HepG2 (cell line): ENCODE measurements around the gene TRIM54. TPM values are rescaled to one million over a fixed set of nuclear protein-coding genes. Genes with fewer than 3 reads are reported as not detected.
A peak's percentile ranks its signal among the peaks of the same experiment; 100 is the strongest.

Experiments
- BHLHE40 ChIP-seq: IDR thresholded peaks from 2 replicates; pipeline ENCODE4 v1.6.1; 2011; ENCODE audit warnings: low read length, improper control_type of control experiment
- BRD4 ChIP-seq: sonication (generic); formaldehyde crosslinking; IDR thresholded peaks from 2 replicates; pipeline ENCODE4 v1.4.0; 2020; ENCODE audit warnings: missing genetic modification reagents
- FOXO1 ChIP-seq: sonication (generic); formaldehyde crosslinking; IDR thresholded peaks from 2 replicates; pipeline ENCODE4 v1.4.0; 2020; ENCODE audit warnings: missing genetic modification reagents
- GABPA ChIP-seq, 2 experiments: IDR thresholded peaks; 2 replicates each; pipeline ENCODE4 v1.6.1; 2011 to 2016; ENCODE audit warnings: low read depth in 2 of 2, low read length in 1 of 2, missing biosample characterization in 1 of 2, missing genetic modification characterization in 1 of 2
- HBP1 ChIP-seq: IDR thresholded peaks from 2 replicates; pipeline ENCODE4 v1.6.1; 2016; ENCODE audit warnings: low read depth, control low read depth
- KDM2A ChIP-seq: sonication (generic); formaldehyde crosslinking; IDR thresholded peaks from 2 replicates; pipeline ENCODE4 v1.4.0; 2020; ENCODE audit warnings: low read depth, missing genetic modification reagents, borderline replicate concordance
- MEF2D ChIP-seq: sonication (generic); formaldehyde crosslinking; IDR thresholded peaks from 2 replicates; pipeline ENCODE4 v1.5.1; 2020; ENCODE audit warnings: mild to moderate bottlenecking, missing genetic modification reagents
- MIER3 ChIP-seq: IDR thresholded peaks from 2 replicates; pipeline ENCODE4 v1.6.1; 2016; ENCODE audit warnings: missing compliant biosample characterization, borderline replicate concordance
- NBN ChIP-seq: fragments of 450-650 bp; conservative IDR thresholded peaks from 2 replicates; pipeline ENCODE4 v1.6.1; 2017
- U2AF1 ChIP-seq: fragments of 200-400 bp; formaldehyde crosslinking; optimal IDR thresholded peaks from 2 replicates; pipeline ENCODE3; 2017; ENCODE audit warnings: mild to moderate bottlenecking, low read depth, low read length
- ZBTB34 ChIP-seq: sonication (generic); formaldehyde crosslinking; IDR thresholded peaks from 2 replicates; pipeline ENCODE4 v1.8.0; 2022; ENCODE audit warnings: mild to moderate bottlenecking, missing genetic modification reagents
- ZBTB42 ChIP-seq: sonication (generic); formaldehyde crosslinking; IDR thresholded peaks from 2 replicates; pipeline ENCODE4 v1.5.0; 2020; ENCODE audit warnings: mild to moderate bottlenecking, missing genetic modification reagents
- ZMYM4 ChIP-seq: sonication (generic); formaldehyde crosslinking; IDR thresholded peaks from 2 replicates; pipeline ENCODE4 v1.8.1; 2023; ENCODE audit warnings: mild to moderate bottlenecking, missing genetic modification reagents
- ZNF124 ChIP-seq: sonication (generic); formaldehyde crosslinking; IDR thresholded peaks from 2 replicates; pipeline ENCODE4 v1.4.0; 2020; ENCODE audit warnings: missing genetic modification reagents
- ZNF317 ChIP-seq: sonication (generic); formaldehyde crosslinking; IDR thresholded peaks from 2 replicates; pipeline ENCODE4 v1.5.0; 2020; ENCODE audit warnings: mild to moderate bottlenecking, missing genetic modification reagents
- ZNF354B ChIP-seq: sonication (generic); formaldehyde crosslinking; IDR thresholded peaks from 2 replicates; pipeline ENCODE4 v1.8.0; 2022; ENCODE audit warnings: mild to moderate bottlenecking, missing genetic modification reagents
- ZNF441 ChIP-seq: sonication (generic); formaldehyde crosslinking; IDR thresholded peaks from 2 replicates; pipeline ENCODE4 v1.7.0; 2021; ENCODE audit warnings: missing genetic modification reagents, borderline replicate concordance
- ZNF569 ChIP-seq: sonication (generic); formaldehyde crosslinking; IDR thresholded peaks from 2 replicates; pipeline ENCODE4 v1.5.0; 2020; ENCODE audit warnings: mild to moderate bottlenecking, missing genetic modification reagents, moderate library complexity, borderline replicate concordance
- polyA plus RNA-seq, 8 experiments: library from polyadenylated mRNA; depleted of rRNA in 3 of 8; stranded (reverse) in 7 of 8; unstranded in 1 of 8; fragments of >200 nt; fragmentation: Illumina TruSeq in 4 of 8; extraction: Trizol in 4 of 8; gene quantifications; 2 replicates each; pipeline versions ENCODE4 v1.2.1 to v1.2.3, GENCODE V29; 2011 to 2016; ENCODE audit warnings: low read depth in 4 of 8, missing spikeins in 1 of 8, mixed read lengths in 1 of 8; ENCODE audit not compliant: insufficient read depth in 1 of 8
- total RNA-seq, 5 experiments: library from RNA; depleted of rRNA; stranded (reverse); fragments of >200 nt; fragmentation: Illumina TruSeq; extraction: Trizol; gene quantifications; 2 replicates each; pipeline ENCODE4 v1.2.3, GENCODE V29; 2016; ENCODE audit warnings: low read depth in 1 of 5
- TF ChIP-seq, protein P1 (sequence below): fragments of 450-650 bp; IDR thresholded peaks from 2 replicates; pipeline ENCODE4 v1.6.1; 2017; ENCODE audit warnings: mild to moderate bottlenecking
- TF ChIP-seq, protein P2 (sequence below), 2 experiments: sonication (generic) in 1 of 2; formaldehyde crosslinking in 1 of 2; IDR thresholded peaks; 2 replicates each; pipeline versions ENCODE4 v1.4.0 to v1.6.1; 2016 to 2020; ENCODE audit warnings: borderline replicate concordance in 1 of 2, low read depth in 1 of 2, mild to moderate bottlenecking in 1 of 2, missing genetic modification reagents in 1 of 2

TRIM54 gene
- total and polyA plus RNA-seq, 2 of the 13 experiments (the other 11 are each of a cell fraction or from before 2014, with no cell fraction given) = 0.07 to 0.13 TPM

DNA sequence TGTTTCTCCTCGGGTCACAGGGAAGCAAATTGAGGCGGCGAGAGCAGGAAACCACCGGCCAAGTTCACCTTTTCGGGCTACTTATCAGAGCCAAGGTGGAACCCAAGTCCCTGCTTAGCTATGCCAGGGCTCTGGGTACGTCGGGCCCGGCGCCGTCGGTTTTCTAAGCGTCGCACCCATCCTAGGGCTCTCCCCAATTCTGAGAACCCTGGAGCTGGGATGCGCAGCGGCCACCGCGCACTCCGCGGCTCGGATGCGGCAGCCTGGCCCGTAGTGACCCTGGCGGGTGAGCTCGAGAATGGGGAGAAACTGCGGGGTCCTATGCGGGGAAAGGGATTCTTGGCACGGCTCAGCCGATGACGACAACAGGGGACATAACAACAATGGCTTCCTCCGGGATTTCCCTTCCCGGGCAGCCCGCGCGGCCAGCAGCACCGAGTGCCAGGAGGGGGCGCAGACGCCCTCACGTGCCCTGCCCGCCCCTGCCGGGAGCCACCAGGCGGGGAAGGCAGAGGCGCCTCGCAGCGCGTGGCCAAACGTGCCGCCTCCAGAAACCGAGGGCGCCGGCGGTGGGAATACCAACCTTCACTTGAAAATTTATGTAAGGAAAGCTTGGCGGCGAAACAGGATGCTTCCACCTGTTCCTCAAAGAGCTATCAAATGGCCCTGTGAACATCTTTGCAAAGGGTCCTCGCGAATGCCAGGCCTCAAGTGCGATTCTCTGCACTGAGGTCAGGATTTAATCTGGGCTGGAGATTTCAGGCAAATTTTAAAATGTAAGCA lies 17.3 kb upstream of the TRIM54 start (continued):
- TF ChIP-seq HBP1 (peak; percentile 80; the same call in 1 of the 2 replicates), ZNF569 (CRISPR knock-in tag) (no peak), NBN (no peak), BRD4 (no peak), ZNF317 (CRISPR knock-in tag) (no peak), ZNF124 (CRISPR knock-in tag) (no peak), KDM2A (CRISPR knock-in tag) (peak; percentile 92), U2AF1 (no peak), GABPA (IDR thresholded peaks at IDR 0.05; ENCODE audit: low read depth, low read length) (no peak), GABPA (CRISPR knock-in tag; IDR thresholded peaks at IDR 0.05; ENCODE audit: low read depth) (no peak), ZNF354B (CRISPR knock-in tag) (no peak), ZMYM4 (peak; percentile 74), FOXO1 (CRISPR knock-in tag) (peak; percentile 55; the same call in 1 of the 2 replicates), BHLHE40 (peak; percentile 99), ZNF441 (no peak), MEF2D (CRISPR knock-in tag) (0 out of 2 replicates have a peak, but pooled peaks have one; percentile 46), MIER3 (CRISPR knock-in tag) (0 out of 2 replicates have a peak, but pooled peaks have one; percentile 34), ZBTB42 (no peak), ZBTB34 (CRISPR knock-in tag) (no peak)
- TF ChIP-seq, protein P1, sequence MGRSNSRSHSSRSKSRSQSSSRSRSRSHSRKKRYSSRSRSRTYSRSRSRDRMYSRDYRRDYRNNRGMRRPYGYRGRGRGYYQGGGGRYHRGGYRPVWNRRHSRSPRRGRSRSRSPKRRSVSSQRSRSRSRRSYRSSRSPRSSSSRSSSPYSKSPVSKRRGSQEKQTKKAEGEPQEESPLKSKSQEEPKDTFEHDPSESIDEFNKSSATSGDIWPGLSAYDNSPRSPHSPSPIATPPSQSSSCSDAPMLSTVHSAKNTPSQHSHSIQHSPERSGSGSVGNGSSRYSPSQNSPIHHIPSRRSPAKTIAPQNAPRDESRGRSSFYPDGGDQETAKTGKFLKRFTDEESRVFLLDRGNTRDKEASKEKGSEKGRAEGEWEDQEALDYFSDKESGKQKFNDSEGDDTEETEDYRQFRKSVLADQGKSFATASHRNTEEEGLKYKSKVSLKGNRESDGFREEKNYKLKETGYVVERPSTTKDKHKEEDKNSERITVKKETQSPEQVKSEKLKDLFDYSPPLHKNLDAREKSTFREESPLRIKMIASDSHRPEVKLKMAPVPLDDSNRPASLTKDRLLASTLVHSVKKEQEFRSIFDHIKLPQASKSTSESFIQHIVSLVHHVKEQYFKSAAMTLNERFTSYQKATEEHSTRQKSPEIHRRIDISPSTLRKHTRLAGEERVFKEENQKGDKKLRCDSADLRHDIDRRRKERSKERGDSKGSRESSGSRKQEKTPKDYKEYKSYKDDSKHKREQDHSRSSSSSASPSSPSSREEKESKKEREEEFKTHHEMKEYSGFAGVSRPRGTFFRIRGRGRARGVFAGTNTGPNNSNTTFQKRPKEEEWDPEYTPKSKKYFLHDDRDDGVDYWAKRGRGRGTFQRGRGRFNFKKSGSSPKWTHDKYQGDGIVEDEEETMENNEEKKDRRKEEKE = no peak
- TF ChIP-seq, protein P2, sequence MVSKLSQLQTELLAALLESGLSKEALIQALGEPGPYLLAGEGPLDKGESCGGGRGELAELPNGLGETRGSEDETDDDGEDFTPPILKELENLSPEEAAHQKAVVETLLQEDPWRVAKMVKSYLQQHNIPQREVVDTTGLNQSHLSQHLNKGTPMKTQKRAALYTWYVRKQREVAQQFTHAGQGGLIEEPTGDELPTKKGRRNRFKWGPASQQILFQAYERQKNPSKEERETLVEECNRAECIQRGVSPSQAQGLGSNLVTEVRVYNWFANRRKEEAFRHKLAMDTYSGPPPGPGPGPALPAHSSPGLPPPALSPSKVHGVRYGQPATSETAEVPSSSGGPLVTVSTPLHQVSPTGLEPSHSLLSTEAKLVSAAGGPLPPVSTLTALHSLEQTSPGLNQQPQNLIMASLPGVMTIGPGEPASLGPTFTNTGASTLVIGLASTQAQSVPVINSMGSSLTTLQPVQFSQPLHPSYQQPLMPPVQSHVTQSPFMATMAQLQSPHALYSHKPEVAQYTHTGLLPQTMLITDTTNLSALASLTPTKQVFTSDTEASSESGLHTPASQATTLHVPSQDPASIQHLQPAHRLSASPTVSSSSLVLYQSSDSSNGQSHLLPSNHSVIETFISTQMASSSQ (IDR thresholded peaks at IDR 0.05; ENCODE audit: low read depth) = no peak
- TF ChIP-seq, protein P2 (CRISPR knock-in tag; IDR thresholded peaks at IDR 0.05; ENCODE audit: borderline replicate concordance) = no peak
